GM21367 (cell line): ENCODE measurements around the gene CACNB1.

Experiments
- ATAC-seq: cut with Tn5 transposase; IDR thresholded peaks from one replicate; pipeline ENCODE4 v1.9.1; 2021; ENCODE audit not compliant: unreplicated experiment

Gene CACNB1

GRCh38 chr17:39197380-39198185 is at the start of gene CACNB1:
Gene CACNB1 (minus strand): TSS chr17:39197669. CDS start chr17:39197495, 174 bp downstream.
- no peak for ATAC-seq

- no peak for ATAC-seq
Measured at GRCh38 chr17:39246274-39246673, 48.8 kb upstream of the CACNB1 start.

- no peak for ATAC-seq
Measured at GRCh38 chr17:39244600-39245570, 47.4 kb upstream of the CACNB1 start.

GRCh38 chr17:39244016-39244599 is 46.6 kb upstream of the CACNB1 start:
- ATAC-seq: no peak

- ATAC-seq: no peak
Measured at GRCh38 chr17:39243155-39243554, 45.7 kb upstream of the CACNB1 start.

GRCh38 chr17:39240631-39241030 is 43.2 kb upstream of the CACNB1 start:
- no peak for ATAC-seq

- no peak for ATAC-seq
Measured at GRCh38 chr17:39239640-39240314, 42.3 kb upstream of the CACNB1 start.

GRCh38 chr17:39238311-39238972 is 41.0 kb upstream of the CACNB1 start:
- ATAC-seq: no peak

GRCh38 chr17:39237586-39237985 is 40.1 kb upstream of the CACNB1 start:
- ATAC-seq: no peak

GRCh38 chr17:39236981-39237441 is 39.5 kb upstream of the CACNB1 start:
- ATAC-seq: no peak

GRCh38 chr17:39236450-39236927 is 39.0 kb upstream of the CACNB1 start:
- no peak for ATAC-seq

- no peak for ATAC-seq
Measured at GRCh38 chr17:39235555-39236449, 38.3 kb upstream of the CACNB1 start.

GRCh38 chr17:39231591-39232551 is 34.4 kb upstream of the CACNB1 start:
- no peak for ATAC-seq

GRCh38 chr17:39231091-39231561 is 33.7 kb upstream of the CACNB1 start:
- ATAC-seq: no peak

- ATAC-seq: no peak
Measured at GRCh38 chr17:39230361-39230760, 32.9 kb upstream of the CACNB1 start.

GRCh38 chr17:39229274-39229913 is 31.9 kb upstream of the CACNB1 start:
- ATAC-seq: no peak

- ATAC-seq: no peak
Measured at GRCh38 chr17:39227364-39227919, 30.0 kb upstream of the CACNB1 start.
